SU-DHL-6 (cell line): Measurements from ENCODE around the gene TNS3.

ENCODE experiments used
- H2AFZ ChIP-seq: fragments of 200-600 bp; sonication (generic); 2 replicates; pipeline ENCODE4 v1.6.1; 2014; ENCODE audit warnings: low read depth, mild to moderate bottlenecking, moderate library complexity, mixed read lengths, antibody characterized with exemption, low read length; ENCODE audit not compliant: severe bottlenecking
- H3F3A ChIP-seq: fragments of 200-600 bp; shearing (Covaris generic); 2 replicates; pipeline ENCODE4 v1.6.0; 2016; ENCODE audit warnings: antibody characterized with exemption, mild to moderate bottlenecking; ENCODE audit not compliant: insufficient read depth
- H3K27ac ChIP-seq: fragments of 200-600 bp; sonication (generic); 2 replicates; pipeline ENCODE4 v1.5.1; 2016; ENCODE audit warnings: low read depth, mild to moderate bottlenecking, low read length, moderate library complexity, mixed read lengths
- H3K27me3 ChIP-seq: fragments of 200-600 bp; sonication (generic), shearing (Covaris generic); 2 replicates; pipeline ENCODE4 v1.6.0; 2014; ENCODE audit warnings: mild to moderate bottlenecking, low read length
- H3K36me3 ChIP-seq: fragments of 200-600 bp; sonication (generic); 2 replicates; pipeline ENCODE4 v1.6.1; 2014; ENCODE audit warnings: mild to moderate bottlenecking, low read length, mixed read lengths
- H3K4me2 ChIP-seq: fragments of 300-600, 200-600 bp; shearing (Covaris generic), sonication (generic); 2 replicates; pipeline ENCODE4 v1.6.0; 2014; ENCODE audit warnings: low read length, low read depth, mild to moderate bottlenecking; ENCODE audit not compliant: poor library complexity, severe bottlenecking
- H3K4me3 ChIP-seq: fragments of 200-600 bp; sonication (generic); 2 replicates; pipeline ENCODE4 v1.5.1; 2014; ENCODE audit warnings: antibody characterized with exemption, low read length, mild to moderate bottlenecking, mixed read lengths; ENCODE audit not compliant: insufficient read depth, poor library complexity, severe bottlenecking
- H3K79me2 ChIP-seq: fragments of 200-600 bp; sonication (generic); 2 replicates; pipeline ENCODE4 v1.6.1; 2014; ENCODE audit warnings: mild to moderate bottlenecking, low read length, moderate library complexity; ENCODE audit not compliant: insufficient read depth
- H3K9ac ChIP-seq: fragments of 200-600 bp; sonication (generic); 2 replicates; pipeline ENCODE4 v1.7.0; 2014; ENCODE audit warnings: mild to moderate bottlenecking, low read length
- H3K9me2 ChIP-seq: fragments of 200-600 bp; sonication (generic); replicated peaks from 2 replicates; pipeline ENCODE4 v1.6.1; 2014; ENCODE audit warnings: low read length; ENCODE audit not compliant: insufficient read depth
- H3K9me3 ChIP-seq: fragments of 200-600 bp; sonication (generic); 2 replicates; pipeline ENCODE4 v1.6.1; 2014; ENCODE audit warnings: low read length, mixed read lengths; ENCODE audit not compliant: insufficient read depth
- H4K20me1 ChIP-seq: fragments of 200-600 bp; sonication (generic); 2 replicates; pipeline ENCODE4 v1.6.1; 2014; ENCODE audit warnings: low read depth, mild to moderate bottlenecking, antibody characterized with exemption, low read length, moderate library complexity, mixed read lengths
- EZH2phosphoT487 ChIP-seq: fragments of 200-600 bp; sonication (generic), shearing (Covaris generic); conservative IDR thresholded peaks from 2 replicates; pipeline ENCODE4 v1.6.1; 2018; ENCODE audit warnings: mild to moderate bottlenecking, antibody characterized with exemption, low read length, moderate library complexity, mixed read lengths
- TF ChIP-seq, protein P1 (sequence below): fragments of 200-600 bp; sonication (generic); IDR thresholded peaks from one replicate; pipeline ENCODE4 v1.5.1; 2017; ENCODE audit warnings: antibody characterized with exemption, mild to moderate bottlenecking, low read length, moderate library complexity; ENCODE audit not compliant: insufficient read depth, poor library complexity, severe bottlenecking

TNS3 gene

DNA sequence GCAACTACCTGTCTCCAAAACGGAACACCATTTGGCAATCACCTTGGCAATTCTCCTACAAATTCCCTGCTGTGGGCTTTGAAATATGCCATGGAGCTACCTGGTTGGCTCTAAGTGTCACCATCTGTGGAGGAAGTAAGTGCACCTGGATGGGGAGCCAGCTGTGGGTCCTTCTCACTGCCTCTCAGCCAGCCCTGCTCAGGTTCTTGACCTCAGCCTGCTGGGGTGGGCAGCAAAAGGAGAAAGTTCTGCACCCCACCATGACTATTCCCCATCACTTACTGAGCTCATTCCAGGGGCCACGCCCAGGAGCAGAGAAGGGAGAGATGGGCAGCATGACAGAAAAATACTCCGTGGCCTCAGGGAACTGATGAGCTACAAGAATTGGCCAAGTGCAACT, 158.7 kb downstream of the TNS3 start:
- no peaks in the 10 kb centered on the region for H3K36me3 ChIP-seq

DNA sequence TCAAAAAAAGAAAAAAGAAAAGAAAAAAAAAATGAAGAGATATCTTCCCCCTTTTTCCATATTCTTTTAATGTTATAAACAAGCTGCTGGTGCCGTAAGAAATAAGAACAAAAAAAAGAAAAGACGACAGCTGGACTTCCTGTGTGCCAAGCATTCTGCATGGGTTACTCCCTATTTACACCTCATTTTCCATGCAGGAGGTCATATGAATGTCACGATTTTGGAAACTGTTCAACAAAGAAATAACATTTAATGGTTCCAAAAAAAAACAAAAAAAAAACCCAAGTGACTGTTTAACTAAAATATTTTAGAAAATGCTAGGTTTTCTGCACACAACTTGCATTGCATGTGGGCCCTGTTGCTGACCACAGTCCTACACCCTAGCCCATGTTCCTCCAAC, 159.3 kb downstream of the TNS3 start:
- no peaks in the 10 kb centered on the region for H3K27me3 ChIP-seq
- H3K9me2 ChIP-seq = no peaks in the 10 kb centered on the region
- H3K9ac ChIP-seq = no peak overlapping the region
- no peak overlapping the region for H3K27ac ChIP-seq
- H3F3A ChIP-seq = no peaks in the 10 kb centered on the region
- H3K9me3 ChIP-seq = no peaks in the 10 kb centered on the region
- H3K4me2 ChIP-seq = no peak overlapping the region
- H4K20me1 ChIP-seq = no peaks in the 10 kb centered on the region
- no peak for TF ChIP-seq EZH2phosphoT487
- TF ChIP-seq, protein P1, sequence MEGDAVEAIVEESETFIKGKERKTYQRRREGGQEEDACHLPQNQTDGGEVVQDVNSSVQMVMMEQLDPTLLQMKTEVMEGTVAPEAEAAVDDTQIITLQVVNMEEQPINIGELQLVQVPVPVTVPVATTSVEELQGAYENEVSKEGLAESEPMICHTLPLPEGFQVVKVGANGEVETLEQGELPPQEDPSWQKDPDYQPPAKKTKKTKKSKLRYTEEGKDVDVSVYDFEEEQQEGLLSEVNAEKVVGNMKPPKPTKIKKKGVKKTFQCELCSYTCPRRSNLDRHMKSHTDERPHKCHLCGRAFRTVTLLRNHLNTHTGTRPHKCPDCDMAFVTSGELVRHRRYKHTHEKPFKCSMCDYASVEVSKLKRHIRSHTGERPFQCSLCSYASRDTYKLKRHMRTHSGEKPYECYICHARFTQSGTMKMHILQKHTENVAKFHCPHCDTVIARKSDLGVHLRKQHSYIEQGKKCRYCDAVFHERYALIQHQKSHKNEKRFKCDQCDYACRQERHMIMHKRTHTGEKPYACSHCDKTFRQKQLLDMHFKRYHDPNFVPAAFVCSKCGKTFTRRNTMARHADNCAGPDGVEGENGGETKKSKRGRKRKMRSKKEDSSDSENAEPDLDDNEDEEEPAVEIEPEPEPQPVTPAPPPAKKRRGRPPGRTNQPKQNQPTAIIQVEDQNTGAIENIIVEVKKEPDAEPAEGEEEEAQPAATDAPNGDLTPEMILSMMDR = no peak
- H3K79me2 ChIP-seq = no peaks in the 10 kb centered on the region
- no peaks in the 10 kb centered on the region for H3K36me3 ChIP-seq
- no peak overlapping the region for H3K4me3 ChIP-seq
- no peak overlapping the region for H2AFZ ChIP-seq

More for the DNA sequence above, 158.7 kb downstream of the TNS3 start:
- no peak overlapping the region for H2AFZ ChIP-seq
- H3K4me2 ChIP-seq = no peak overlapping the region
- no peak overlapping the region for H3K27ac ChIP-seq
- H3F3A ChIP-seq = no peaks in the 10 kb centered on the region
- no peaks in the 10 kb centered on the region for H3K79me2 ChIP-seq
- no peaks in the 10 kb centered on the region for H3K27me3 ChIP-seq
- H3K9me2 ChIP-seq = no peaks in the 10 kb centered on the region
- H4K20me1 ChIP-seq = no peaks in the 10 kb centered on the region
- H3K4me3 ChIP-seq = no peak overlapping the region
- no peak overlapping the region for H3K9ac ChIP-seq
- no peaks in the 10 kb centered on the region for H3K9me3 ChIP-seq
- TF ChIP-seq EZH2phosphoT487 = no peak
- TF ChIP-seq, protein P1 = no peak

GRCh38 chr7:47421456-47421855, 160.5 kb downstream of the TNS3 start:
- Histone ChIP-seq H3K79me2 (no peaks in the 10 kb centered on the region), H4K20me1 (no peaks in the 10 kb centered on the region), H3K9me2 (no peaks in the 10 kb centered on the region), H3K27me3 (no peaks in the 10 kb centered on the region), H3K27ac (no peak overlapping the region), H2AFZ (no peak overlapping the region), H3K9me3 (no peaks in the 10 kb centered on the region), H3K4me3 (no peak overlapping the region), H3K36me3 (no peaks in the 10 kb centered on the region), H3F3A (no peaks in the 10 kb centered on the region), H3K4me2 (no peak overlapping the region), H3K9ac (no peak overlapping the region)
- TF ChIP-seq, protein P1 = no peak
- no peak for TF ChIP-seq EZH2phosphoT487

DNA sequence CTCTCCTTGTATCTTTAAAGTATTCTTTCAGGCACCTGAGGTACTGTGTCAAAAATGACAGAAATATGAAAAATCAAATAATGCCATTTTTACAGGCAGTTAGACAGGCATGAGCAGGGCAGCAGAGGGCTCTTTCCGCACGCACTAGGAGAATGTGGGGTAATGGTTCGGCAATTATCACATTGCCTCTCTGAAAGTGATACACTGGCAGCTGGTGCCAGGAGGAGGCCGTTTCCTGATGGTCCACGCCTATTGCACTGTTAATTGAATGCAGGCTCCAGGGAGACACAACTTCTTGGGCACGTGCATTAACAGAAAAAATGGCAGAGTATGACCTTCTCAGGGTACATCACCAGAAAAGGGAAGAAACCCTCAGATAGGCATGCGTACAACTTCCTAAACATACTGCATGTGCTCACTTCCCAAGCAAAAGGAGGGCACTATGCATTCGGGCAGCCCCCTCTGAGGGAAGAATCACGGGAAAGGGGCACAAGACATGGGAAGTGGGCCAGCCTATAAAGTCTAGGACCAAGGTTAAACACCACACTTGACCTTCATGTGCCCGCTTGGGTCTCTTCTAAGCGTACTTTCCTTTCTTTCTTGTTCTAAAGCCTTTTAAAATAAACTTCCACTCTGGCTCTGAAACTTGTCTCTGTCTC, 161.7 kb downstream of the TNS3 start:
- Histone ChIP-seq H3K4me3 (no peak overlapping the region), H3K36me3 (no peaks in the 10 kb centered on the region), H4K20me1 (no peaks in the 10 kb centered on the region), H3K4me2 (no peak overlapping the region), H3K27ac (no peak overlapping the region), H3K9me2 (no peaks in the 10 kb centered on the region), H3K9me3 (no peaks in the 10 kb centered on the region), H3F3A (no peaks in the 10 kb centered on the region), H3K27me3 (no peaks in the 10 kb centered on the region), H3K79me2 (no peaks in the 10 kb centered on the region), H3K9ac (no peak overlapping the region), H2AFZ (no peak overlapping the region)
- TF ChIP-seq, protein P1 = no peak
- TF ChIP-seq EZH2phosphoT487 = no peak
